Ecto neural progenitor cell (in vitro differentiated cells): Measurements from ENCODE around the gene CFAP74.

Source experiments
- DNase-seq: peaks from one replicate; pipeline ENCODE4 v3.0.0-alpha.2; 2018; ENCODE audit warnings: low spot score

CFAP74 gene

DNA sequence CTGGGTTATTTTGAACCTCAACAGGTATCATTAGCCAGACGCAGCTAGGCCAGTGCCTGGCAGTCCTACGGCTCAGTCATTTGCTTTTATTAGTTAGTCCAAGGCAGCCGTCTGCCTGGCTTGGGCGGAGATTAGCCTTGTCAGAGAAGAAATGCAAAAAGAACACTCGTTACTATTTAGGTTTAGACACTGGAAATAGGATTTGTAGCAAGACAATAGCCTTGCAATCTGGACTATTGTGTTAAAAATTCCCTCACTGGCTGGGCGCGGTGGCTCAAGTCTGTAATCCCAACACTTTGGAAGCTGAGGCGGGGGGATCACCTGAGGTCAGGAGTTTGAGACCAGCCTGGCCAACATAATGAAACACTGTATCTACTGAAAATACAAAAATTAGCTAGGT, 35.7 kb upstream of the CFAP74 start:
- DNase-seq, result no peak

DNA sequence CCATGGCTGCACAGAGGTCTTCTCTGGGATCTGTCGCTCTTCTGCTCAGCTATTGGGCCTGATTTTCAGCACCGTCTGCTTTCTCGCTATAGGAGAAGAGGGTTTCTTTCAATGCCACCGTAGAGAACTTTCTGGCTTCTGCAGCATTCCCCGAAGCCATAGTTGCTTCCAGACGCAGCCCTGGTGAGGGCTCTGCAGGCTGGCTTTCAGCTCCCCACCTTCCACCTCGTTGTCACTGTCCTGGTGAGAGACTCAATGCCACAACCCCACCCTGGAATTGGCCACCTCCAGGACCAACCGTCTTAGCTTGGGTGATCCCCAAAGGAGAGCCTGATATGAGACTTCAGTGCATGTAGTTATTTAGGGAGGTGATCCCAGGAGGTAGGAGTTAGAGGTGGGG, 34.6 kb upstream of the CFAP74 start:
- DNase-seq, result no peak

DNA sequence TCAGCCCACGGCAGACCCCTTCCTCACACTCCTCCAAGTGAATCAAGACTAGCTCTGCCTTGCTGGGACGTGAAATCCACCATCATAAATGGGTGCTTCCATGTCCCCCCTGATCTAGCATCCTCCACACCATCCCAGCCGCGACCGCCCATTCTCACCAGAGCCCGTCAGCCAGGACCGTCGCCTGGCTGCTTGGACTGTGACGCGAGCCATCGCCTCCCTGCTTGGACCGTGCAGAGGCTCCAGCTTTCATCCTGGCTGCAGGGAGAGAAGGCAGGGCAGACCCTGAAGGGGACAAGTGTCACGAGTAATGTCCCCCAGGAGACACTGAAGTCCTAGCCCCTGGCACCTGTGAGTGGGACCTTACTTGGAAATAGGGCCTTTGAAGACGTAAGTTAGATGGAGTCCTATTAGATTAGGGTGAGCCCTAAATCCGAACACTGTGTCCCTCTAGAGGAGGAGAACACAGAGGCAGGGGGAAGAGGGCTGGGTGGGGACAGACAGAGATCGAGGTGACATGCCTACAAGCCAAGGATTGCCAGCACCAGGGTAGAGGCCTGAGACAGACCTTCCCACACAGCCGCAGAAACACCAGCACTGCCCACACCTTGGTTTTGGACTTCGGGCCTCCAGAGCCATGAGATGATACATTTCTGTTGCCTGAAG, 33.9 kb upstream of the CFAP74 start:
- no peak for DNase-seq

DNA sequence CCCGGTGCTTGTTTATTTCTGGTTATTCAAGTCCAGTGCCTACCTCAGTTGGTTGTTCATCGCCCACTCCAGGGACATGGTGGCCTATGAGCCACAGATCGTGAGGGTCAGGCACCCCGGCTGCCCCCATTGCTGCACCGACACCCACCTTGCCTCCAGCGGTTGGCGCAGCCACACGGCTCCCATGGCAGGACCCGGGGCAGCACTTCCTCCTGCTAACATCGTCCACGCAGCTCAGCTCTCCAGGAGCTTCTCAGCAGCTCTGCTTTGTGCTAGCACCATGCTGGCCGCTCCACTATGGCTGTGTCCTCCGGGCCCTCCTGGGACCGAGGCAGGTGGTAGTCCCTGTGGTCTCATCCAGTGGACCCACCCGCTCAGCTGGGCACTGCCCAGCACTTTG, 32.7 kb upstream of the CFAP74 start:
- no peak for DNase-seq

DNA sequence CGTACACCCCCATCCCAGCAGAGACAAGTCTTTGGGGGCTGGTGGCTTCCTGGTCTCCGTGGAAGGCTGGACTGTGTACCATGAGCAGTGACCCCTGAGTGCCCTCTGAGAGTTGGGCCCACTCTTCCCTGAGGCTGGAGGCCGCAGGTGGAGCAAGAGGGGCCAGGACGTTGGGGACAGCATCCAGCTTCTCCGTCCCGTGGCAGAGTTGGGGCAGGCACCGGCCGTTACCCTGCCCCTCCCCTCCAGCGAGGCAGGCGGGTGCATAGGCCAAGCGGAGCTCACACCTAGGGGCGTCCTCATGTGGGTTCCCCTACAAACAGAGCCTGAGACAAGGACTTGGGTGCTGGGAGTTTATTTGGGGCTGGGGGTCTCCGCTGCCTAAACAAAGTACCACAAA, 29.6 kb upstream of the CFAP74 start:
- DNase-seq, result no peak

DNA sequence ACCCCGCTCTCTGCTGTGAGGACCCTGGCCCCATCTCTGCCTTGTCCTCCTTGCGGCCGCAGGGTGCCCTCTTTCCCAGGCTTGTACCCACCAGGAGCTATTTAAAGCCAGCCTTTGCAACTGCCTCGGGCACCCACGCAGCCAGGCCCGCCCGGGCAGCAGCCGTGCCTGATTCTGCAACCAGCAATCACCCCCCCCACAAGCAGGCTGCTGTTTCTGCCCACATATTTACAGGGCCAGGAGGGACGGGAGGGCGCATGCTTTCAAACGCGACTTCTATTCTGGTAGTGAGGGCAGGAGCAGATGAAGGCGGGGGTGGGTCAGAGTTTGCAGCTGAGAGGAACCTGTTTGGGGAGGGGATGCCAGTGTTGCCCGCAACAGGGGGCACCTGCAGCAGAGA, 29.2 kb upstream of the CFAP74 start:
- no peak for DNase-seq

DNA sequence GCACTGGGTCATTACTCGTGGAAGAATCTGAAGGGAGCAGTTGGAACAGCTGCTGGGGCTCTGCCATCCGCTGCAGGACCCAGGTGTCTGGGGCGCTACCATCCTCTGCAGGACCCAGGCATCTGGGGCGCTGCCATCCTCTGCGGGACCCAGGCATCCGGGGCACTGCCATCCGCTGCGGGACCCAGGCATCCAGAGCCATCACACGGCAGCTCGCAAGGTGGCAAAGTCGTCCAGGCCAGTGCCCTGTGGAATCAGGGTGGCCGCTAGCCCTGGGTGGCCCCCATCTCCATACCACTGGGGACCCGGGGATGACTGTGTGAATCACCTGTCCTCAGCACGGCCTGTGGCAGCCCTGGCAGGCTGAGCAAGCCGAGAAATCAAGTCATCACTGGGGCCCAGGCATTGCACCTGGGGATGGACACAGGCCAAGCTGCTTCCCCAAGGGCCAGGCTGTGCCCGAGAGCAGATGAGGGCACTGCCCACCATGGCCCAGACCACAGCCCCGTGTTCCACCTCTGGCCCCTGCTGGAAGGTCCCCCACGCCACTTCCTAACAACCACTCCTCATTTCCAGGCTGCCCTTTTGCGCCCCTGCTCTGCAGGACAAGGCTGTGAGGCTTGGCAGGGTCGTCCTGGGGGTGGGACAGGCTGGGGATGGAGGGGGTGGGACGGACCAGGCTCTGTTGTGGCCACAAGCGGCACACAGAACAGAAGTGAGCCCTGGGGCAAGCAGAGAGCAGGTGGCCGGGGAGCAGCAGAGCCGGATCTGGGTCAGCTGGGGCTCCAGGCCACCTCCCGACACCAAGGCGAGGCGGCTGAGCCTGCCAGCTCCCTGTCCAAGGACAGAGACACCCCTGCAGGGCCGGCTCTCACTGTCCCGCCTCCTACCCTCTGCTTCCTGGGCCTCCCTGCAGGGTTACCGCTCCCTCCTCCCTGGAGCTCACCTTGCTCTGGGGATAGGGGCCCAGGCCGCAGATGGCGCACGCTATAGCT, 28.3 kb upstream of the CFAP74 start:
- DNase-seq, result no peak

DNA sequence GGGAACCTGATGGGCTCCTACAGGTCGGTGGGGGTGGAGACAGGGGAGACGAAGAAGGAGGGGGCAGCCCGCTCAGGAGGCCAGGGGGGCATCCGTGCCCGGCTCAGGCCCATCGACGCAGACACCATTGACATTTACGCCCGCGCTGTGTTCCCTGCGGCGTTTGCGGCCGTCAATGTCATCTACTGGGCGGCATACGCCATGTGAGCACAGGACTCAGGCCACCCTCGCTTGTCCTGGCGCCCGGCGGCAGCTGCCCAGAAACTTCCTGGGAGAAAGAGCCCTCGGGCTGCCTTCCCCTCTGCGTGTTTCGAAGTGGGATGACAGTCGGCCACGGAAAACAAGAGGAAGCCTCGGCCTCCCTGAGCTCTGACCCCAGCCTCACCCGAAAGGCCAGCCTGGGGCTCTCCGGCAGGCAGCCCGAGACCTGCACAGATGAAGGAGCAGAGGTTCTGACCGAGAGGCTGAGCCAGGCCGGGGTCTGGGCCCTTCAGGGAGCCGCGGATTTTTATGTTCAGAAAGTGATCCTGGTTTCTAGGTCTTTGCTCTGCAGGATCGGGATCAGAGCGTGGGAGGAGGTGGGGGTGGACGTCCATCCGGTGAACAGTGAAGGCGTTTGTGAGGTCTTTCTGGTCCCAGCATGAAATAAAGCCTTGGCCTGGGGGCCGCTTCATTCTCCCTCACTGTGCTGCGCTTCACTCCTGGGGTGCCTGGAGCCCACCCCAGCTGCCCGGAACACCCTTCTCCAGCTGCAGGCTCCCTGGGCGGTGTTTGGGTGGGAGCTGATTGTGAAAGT, 26.7 kb upstream of the CFAP74 start:
- no peak for DNase-seq

DNA sequence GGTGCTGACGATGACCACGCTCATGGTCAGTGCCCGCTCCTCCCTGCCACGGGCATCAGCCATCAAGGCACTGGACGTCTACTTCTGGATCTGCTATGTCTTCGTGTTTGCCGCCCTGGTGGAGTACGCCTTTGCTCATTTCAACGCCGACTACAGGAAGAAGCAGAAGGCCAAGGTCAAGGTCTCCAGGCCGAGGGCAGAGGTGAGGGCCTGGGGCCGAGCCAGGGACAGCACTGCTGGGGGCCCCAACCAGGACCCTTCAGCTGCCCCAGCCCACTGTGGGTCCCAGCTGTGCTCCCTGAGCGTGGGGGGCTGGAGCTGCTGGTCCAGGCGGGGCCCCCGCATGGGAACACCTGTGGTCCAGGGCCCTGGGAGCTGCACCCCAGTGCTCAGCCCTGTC, 26.0 kb upstream of the CFAP74 start:
- no peak for DNase-seq

DNA sequence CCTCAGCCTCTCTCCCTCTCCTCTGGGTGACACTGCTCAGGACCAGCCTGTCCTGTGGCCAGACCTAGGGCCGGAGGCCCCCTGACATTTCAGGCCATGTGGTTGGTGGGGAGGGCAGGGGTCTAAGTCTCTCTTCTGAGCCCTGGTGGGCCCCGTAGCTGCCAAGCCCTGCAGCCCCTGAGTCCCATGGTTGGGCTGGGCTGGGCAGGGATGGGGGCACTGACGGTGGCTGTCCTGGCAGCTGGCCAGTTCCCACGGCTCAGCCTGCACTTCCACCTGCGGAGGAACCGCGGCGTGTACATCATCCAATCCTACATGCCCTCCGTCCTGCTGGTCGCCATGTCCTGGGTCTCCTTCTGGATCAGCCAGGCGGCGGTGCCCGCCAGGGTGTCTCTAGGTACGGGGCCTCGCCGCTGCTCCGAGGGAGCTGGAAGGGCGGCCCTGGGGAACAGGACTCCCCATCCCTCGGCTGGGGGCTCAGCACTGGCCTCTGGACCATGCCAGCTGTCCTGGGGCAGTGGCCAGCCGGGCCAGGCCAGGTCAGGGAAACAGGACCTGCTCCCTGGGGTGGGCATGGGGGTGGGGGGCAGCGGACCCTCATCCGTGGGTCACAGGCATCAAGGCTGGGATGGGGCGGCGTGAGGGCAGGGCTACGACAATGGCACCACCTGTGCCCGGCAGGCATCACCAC, 25.4 kb upstream of the CFAP74 start:
- DNase-seq, result no peak

DNA sequence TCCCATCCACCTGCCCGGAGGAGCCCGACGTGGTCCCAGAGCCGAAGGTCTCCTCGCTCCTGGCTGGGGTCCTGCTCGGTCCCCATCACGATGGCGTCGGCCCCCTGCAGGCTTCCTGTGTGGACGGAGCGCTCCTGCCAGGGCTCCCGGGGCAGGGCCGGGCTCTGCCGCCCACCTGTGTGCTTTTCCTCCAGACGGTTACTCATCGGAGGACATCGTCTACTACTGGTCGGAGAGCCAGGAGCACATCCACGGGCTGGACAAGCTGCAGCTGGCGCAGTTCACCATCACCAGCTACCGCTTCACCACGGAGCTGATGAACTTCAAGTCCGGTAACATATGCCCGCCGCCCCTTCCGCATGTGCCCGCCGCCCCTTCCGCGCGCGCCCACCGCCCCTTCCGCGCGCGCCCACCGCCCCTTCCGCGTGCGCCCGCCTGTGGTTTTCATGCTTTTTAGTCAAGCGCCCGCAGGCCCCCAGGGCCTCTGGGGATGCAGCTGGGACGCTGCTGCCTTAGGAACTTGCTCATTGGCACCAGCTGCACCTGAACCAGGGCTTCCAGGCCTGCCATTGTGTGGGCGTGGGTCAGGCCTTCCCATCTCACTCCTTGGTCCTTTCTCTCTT, 24.5 kb upstream of the CFAP74 start:
- no peak for DNase-seq

DNA sequence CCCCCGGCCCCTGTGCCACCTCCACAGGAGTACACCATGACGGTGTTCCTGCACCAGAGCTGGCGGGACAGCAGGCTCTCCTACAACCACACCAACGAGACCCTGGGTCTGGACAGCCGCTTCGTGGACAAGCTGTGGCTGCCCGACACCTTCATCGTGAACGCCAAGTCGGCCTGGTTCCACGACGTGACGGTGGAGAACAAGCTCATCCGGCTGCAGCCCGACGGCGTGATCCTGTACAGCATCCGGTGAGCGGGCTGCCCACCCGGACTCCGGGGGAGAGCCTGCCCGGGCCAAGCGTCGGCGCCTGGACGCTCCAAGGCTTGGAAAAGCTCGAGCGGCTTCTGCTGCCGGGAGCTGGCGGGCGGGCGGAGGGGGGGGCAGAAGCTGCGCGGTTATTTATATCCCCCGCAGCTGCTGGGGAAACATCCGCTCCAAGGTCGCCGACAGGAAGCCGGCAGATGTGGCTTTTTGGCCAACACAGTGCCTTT, 21.9 kb upstream of the CFAP74 start:
- no peak for DNase-seq

DNA sequence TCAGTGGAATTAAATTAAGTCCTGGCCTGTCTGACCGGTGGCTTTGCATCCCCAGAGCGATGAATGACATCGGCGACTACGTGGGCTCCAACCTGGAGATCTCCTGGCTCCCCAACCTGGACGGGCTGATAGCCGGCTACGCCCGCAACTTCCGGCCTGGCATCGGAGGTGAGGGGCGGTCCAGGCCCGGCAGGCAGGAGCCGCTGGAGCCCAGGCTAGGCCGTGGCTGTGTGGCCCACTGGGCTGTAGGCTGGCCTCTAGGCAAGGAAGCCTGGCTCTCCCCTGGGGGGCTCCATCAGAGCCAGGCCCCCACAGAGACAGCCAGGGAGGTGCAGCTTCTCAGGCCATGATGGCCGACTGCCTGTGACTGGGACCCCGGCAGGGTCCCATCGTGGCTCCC, 21.3 kb upstream of the CFAP74 start:
- no peak for DNase-seq

DNA sequence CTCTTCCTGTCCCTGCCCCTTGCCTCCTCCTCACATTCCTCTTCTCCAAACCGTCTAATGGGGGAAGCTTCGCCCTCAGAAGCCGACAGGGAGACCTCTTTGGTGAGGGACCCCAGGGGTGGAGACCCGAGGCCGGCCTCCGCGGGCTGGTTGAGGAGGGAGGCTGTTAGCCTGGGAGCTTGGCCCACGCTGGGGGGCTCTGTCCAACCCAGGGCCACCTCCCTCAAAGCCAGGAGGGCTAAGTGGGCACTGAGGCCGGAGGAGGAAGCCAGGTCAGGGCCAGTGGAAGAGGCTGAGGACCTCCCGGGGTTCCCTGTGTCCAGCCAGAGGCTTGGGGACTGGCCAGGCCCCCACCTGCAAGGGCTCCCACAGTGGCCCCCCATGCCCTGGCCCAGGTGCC, 20.9 kb upstream of the CFAP74 start:
- no peak for DNase-seq

DNA sequence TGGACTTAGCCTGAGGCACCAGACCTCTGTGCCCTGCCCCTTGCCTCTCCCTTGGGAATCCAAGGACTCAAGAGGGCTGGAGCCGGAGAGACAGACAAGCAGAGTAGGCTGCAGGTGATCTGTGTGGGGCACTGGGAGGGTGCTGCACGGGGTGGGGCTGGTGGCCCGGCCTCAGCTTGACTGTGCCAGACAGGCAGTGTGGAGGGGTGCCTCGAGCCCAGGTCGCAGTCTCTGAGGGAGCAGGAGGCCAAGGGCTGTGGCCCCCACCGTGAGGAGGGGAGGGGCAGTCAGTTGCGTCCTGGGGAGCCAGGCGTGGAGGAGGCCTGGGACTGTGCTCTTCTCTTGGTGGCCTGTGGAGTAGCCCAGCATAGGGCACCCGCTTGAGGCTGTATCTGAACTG, 19.6 kb upstream of the CFAP74 start:
- no peak for DNase-seq

DNA sequence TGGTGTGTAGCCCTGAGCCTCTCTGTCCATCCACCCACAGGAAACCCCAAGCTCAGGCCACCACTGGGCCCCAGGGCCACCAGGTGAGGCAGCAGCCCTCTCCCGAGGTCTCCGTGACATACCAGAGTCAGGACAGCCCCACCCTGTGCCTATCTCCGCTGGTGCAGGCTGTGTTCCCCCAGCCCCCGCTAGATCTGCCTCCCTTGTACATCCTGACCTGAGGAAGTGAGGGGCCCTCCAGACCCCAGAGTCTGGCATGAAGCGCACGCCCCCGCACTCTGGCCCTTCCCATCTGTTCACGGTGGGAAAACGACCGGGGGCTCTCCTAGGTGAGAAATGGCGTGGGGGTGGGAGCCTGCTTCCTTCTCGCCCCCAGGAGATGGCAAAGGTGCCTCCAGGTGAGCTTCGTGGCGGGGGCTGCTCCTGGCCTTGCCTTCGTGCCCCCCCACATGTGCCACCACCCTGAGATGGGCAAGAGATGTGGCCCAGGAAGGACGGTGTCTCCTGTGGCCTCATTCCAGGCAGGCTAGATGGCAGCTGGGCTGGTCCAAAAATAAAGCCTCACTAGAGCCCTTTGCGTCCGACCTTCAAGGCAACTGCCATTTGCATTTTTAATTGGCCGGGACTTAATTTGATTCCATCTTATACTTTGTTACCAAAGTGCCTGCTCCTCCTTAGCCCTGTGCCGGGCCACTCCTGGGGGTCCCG, 18.6 kb upstream of the CFAP74 start:
- DNase-seq, result no peak

DNA sequence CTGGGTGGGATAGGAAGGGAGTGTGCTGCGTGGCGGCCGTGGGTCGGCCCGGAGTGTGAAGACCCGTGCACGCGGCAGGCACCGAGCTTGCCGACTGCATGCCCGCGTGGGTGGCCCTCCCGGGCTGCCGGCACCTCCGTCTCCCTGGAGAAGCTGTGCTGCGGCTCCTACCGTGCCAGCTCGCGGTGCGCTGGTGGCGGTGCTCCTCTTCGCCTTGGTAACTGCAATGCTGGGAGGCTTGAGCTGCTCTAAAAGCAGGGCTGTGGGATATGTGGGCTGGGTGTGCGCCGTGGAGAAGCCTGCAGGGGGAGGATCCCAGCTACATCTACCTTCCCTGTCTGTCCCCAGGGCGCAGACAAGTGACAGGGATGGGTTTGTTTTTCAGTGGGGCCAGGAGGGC, 18.0 kb upstream of the CFAP74 start:
- no peak for DNase-seq

DNA sequence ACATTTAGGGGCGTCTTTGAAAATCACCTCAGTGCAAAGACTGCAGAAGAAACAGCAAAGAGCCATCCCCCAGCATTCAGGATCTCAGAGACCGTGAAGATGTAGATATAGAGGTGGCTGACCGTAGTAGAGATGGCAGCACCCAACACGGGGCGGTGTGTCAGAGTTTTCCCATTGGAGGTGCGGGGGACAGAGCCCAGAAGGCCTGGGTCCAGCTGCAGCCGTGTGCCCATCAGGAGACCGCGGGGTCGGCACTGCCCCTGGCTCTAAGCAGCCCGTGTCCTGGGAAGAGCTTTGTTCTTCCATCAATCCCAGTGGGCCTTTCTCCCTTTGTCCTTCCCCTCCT, 16.7 kb upstream of the CFAP74 start:
- DNase-seq, result no peak

DNA sequence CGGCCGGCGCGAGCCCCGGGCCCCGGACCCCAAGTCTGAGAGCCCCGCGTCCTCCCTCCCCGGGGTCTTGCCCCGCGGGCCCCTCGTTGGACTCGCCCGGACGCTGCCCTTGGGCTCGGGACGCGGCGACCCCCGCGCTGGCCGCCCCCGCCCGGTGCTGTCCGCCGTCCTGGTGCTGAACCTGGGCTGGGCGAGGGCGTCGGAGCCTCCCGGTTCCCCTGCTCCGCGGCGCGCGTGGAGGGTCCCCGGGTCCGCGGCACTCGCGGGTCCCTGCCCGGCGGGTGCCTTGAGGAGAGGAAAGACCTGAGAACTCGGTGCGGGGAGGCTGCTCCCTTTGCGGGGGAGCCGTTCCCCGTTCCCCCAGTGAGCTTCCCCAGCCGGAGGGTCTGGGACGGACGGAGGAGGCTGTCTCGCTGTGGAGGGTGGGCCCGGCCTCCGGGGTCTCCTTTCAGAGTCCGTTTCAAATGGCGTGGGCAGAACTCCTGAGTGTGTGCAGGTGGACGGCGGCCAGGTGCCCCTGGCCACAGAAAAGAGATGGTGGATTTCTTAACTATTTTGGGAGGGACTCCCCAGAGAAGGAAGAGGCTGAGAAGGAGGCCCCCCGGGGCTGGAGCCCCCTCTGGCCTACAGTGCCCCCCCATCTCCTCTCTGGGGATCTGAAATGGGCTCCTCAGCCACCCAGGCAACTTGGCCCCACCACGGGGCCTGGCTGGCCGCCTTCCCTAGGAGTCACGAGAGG, 16.2 kb upstream of the CFAP74 start:
- DNase-seq, result peak; percentile 79

DNA sequence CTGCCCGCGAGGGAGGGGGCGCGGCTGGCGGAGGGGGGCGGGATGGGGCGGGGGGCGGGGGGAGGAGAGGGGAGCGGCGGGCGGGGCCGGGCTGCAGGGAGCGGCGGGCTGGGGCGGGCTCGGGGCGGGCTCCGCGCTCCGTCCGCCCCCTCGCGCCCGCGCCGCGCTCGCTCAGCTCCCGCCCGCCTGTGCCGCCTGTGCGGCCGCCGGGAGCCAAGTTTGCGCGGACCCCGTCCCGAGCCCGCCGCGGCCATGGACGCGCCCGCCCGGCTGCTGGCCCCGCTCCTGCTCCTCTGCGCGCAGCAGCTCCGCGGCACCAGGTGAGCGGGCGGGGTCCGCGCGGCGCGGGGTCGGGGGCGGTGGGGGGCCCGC, 15.6 kb upstream of the CFAP74 start, which contains the start of gene GABRD:
Gene GABRD, plus strand, starts transcription at position 174 of the 372 bp plus-strand sequence. Its CDS starts 79 bp downstream, at position 253.
- no peak for DNase-seq
